HG02840 (cell line): ENCODE results near the gene COPS9.

ENCODE experiments used
- ATAC-seq: cut with Tn5 transposase; IDR thresholded peaks from one replicate; pipeline ENCODE4 v1.9.1; 2021; ENCODE audit warnings: mild to moderate bottlenecking, moderate library complexity, moderate number of reproducible peaks; ENCODE audit not compliant: unreplicated experiment, low FRiP score

Gene COPS9

GRCh38 chr2:240123821-240124650 is 12.1 kb downstream of the COPS9 start:
- no peak for ATAC-seq

- no peak for ATAC-seq
Measured at GRCh38 chr2:240121675-240122074, 14.4 kb downstream of the COPS9 start.

- ATAC-seq, result no peak
Measured at GRCh38 chr2:240121190-240121589, 14.9 kb downstream of the COPS9 start.

- ATAC-seq, result no peak
Measured at GRCh38 chr2:240114233-240114632, 21.9 kb downstream of the COPS9 start.

- ATAC-seq, result no peak
Measured at GRCh38 chr2:240112914-240113690, 23.0 kb downstream of the COPS9 start.

GRCh38 chr2:240111253-240111652 is 24.9 kb downstream of the COPS9 start:
- no peak for ATAC-seq

- no peak for ATAC-seq
Measured at GRCh38 chr2:240109386-240109785, 26.7 kb downstream of the COPS9 start.

DNA sequence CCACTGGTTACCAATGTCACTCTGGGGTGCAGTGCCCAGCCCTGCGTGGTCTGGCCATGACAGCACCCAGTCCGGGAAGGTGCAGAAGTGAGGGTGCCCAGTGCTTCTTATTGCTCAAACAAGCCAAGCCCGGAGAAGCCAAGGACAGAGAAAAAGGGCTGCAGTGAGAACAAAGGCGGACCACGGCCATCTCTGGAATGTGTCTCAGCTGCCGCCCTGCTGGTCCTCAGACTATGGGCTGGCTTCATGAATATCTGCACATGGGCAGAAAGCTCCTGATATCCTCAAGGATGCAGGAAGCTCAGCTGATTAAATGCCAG is 28.7 kb downstream of the COPS9 start:
- no peak for ATAC-seq

DNA sequence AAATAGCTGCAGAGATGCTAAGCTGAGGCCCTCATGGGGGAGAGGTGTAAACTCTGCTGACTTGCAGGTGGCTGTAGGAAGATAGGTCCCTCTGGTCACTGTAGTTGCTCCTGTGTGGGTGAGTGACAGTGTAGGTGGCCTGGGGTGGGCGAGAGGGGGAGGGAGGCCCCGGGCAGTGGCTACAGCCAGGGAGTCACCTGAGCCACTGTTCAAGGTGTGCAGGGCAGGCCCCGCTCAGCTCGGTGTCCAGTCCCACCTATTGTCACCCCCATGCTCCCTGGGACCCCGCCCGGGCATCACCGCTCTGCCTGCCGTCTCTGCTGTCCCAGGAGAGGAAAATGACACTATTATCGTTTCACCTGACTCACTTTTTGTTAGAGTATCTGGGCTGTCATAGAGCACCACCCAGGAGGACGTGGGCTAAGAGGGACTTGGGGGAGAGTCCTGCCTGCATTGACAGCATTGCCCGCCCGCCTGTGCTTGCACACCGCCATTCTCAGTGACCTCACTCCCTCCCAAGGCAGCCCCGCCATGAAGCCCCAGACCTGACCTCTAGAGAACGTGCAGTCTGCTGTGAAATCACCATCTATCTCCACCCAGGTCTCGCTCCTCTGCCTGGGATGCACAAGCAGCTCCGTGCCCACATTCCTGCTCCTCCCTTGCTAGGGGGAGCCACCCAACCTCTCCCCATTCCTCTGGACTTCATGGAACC is 29.2 kb downstream of the COPS9 start:
- ATAC-seq, result no peak

- ATAC-seq, result no peak
Measured at GRCh38 chr2:240105982-240106381, 30.1 kb downstream of the COPS9 start.

DNA sequence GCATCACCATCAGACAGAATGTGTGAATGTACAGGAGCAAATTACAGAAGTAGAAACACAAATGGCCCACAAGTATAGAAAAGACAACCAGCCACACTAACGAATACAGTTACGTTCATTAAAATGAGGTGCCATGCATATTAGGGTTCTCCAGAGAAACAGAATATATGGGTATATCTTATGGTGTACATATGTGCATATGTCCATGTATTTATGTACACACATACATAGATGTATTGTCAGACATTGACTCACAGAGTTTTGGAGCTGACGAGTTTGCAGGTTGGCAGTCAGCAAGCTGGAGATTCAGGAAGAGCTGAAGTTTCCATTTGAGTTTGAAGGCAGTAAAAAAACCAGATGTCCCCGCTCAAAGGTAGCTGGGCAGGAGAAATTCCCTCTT is 33.0 kb downstream of the COPS9 start:
- no peak for ATAC-seq

DNA sequence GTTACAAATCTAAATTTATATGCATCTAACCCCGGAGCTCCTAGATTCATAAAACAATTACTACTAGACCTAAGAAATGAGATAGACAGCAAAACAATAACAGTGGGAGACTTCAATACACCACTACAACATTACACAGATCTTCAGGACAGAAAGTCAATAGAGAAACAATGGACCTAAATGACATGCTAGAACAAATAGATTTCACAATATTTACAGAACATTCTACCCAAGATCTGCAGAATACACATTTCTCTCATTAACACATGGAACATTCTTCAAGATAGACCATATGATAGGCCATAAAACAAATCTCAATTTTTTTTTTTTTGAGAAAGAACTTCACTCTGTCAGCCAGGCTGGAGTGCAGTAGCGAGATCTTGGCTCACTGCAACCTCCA is 37.8 kb downstream of the COPS9 start:
- ATAC-seq, result no peak

GRCh38 chr2:240095556-240096523 is 40.3 kb downstream of the COPS9 start:
- ATAC-seq, result no peak

- ATAC-seq, result no peak
Measured at GRCh38 chr2:240089306-240089705, 46.8 kb downstream of the COPS9 start.

GRCh38 chr2:240086563-240086962 is 49.5 kb downstream of the COPS9 start:
- ATAC-seq, result no peak
